Fibroblast of skin of scalp (primary cell): ENCODE data around the gene TRAPPC2L.

Experiments
- DNase-seq: peaks from one replicate; pipeline ENCODE4 v3.0.0-alpha.2; 2013

The TRAPPC2L gene

DNA sequence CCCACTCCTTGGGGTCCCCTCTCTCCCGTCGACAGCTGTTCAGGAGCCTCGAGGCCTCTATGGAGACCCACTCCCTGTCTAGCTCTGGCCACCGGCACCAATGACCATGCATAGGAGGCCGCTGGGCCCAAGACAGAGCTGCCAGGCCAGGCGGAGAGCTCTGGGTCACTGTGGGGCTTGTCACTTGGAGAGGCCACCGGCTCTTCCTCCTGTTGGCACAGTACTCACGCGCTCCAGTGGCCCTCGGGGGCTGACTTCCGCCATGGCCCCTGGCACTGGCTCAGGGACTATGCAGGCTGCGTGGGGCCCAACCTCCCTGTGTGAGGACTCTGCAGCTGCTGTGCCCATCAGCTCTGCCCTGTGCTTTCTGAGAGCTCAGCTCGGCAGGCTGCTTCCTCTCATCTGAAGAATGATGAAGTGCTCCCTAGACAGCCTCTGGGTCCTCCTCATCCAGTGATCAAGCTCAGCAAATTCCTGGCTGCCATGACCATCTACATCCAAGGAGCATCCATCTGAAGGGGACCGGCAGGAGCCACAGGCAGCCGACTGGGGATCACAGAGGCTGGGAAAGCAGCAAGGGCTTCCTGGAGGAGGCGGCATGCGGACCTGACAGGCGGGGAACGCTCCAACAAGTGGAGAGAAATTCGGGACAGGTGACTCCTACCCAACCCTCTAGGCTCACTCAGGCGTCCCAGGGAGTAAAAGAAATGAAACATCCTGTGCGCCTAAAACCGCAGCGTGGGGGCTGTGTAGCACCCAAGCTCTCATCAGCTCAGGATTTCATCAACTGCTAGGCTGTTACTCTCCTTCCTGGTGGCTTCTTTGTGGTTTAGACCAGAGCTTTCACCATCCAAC is 17.0 kb upstream of the TRAPPC2L start:
- no peak for DNase-seq

DNA sequence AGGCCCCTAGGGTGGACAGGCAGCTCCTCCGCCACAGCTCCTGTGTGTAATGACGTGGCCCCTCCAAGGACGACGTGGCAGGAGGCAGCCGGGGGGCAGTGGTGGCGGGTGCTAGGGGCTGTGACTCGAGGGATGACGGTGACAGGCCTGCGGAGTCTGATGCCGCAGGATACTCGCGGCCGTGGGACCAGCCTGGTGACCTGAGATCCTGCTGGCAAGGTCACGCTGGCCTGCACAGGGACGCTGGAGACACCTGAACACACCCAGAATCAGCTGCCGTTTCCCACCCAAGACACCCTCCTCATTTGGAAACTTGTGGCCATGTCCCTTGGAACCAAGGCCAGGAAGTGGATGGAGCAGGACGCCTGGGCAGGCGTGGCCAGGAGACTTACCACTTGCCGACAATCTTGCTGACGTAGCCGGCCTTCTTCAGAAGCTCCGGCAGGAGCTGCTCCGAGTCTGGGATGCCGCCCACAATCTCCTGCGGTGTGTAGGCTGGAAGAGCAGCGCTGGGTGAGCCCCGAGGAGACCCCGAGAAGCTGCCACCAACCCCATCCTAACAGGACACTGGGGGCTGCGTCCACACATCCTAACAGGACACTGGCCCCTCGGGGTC is 16.2 kb upstream of the TRAPPC2L start:
- no peak for DNase-seq

DNA sequence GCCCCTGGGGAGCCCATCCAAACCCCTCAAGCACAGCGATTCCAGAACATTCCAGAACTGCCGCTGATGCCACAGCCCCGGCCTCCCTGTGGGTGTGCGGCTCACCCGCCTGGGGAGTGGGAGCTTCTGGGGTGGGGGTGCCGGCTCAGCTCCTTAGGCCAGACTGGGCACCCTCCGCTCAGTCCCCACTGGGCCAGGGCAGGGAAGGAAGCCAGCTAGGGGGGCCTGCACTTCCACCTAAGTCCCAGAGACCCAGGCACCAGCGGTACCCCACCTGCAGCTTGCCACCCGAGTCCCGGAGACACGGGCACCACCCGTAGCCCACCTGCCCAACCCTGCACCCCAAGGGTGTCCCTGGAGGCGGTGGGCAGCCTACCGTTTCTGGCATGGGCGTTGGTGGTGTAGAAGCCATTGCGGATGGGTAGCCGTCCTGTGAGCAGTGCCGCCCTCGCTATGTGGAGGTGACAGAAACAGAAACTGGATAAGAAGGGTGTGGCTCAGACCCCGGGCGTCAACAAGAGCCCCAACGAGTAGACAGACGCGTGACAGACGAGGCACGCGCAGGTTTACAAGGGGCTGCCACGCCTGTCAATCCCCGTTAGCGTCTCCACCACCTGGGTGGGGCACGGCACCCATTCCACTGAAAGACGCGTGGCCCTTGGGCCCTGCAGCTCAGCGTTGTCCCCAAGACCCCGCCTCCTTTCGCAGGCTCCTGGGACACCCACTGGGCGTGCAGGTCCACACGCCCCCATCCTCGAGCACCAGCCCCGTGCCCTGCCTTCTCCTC is 15.2 kb upstream of the TRAPPC2L start:
- DNase-seq: no peak

DNA sequence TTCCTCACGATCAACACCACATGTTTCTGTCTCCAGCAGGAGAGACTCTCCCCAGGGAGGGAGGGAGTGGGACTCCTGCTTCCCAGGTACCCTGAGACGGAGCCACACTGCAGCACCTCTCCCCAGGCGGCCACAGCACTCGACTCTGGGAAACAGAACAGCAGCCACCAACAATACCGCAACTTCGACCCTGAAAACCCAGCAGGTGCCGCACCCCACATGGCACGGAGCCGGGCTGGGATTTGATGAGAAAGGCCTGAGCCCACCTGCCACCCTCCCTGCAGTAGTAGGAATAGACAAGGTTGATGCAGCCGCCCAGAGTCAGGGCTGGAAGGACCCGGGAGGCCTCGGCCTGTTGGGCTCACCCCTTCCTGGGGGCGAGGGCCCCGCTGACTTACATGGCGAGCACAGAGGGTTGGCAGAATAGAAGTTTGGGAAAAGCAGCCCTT is 14.6 kb upstream of the TRAPPC2L start:
- no peak for DNase-seq

DNA sequence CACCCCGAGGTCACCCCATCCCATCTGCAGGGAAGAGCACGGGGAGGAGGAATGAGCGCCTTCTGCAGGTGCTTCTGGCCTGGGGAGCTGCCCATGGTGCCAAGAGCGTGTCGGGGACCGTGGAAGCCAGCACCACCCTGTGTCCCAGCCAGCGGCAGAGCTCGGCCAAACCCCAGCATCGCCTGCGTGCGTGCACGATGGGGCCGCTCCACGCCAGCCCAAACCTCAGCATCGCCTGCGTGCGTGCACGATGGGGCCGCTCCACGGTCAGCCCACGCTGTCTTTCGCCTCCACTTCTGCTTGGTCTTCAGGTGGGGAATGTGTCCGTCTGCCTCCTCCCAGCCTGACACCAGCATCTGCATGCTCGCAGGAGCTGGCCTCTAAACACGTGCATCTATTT is 14.1 kb upstream of the TRAPPC2L start:
- DNase-seq: no peak

DNA sequence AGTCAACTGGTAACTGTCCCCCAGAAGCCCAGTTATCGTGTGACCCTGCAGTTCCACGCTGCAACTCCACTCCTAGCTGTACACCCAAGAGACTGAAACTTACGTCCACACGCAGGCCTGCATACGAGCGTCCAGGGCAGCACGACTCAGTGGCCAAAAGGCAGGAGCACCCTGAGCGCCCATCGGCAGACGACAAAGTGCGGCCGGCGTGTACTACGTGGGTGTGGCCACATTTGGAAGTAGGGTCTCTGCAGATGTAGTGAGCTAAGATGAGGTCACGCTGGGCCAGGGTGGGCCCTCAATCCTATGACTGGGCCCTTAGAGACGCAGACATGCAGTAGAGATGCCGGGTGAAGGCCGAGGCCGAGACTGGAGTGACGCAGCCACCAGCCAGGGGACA is 13.7 kb upstream of the TRAPPC2L start:
- DNase-seq: no peak

DNA sequence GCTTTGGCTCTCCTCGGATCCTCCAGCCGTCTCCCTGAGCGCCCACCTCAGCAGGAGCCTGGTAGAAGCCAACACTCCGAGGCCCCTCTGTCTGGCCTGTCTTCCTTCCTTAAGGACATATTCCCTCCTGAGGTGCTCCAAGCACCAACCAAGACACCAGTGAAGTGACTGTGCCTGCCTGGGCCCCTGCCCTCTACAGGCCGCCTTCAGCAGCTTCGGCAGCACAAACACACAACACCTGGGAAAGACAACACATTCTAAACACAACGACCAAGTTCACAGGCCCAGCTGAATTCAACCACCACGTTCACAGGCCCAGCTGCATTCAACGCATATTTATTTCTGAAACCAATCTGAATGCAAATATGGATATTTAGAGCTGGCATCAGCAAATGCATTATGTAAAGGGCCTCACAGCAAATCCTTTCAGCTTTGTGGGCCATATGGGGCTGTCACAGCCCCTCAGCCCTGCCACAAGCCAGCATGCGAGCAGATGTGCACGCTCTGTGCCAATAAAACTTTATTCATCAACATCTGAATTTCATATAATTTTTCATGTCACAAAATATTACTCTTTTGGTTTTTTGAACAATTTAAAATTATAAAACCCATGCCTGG is 12.4 kb upstream of the TRAPPC2L start:
- no peak for DNase-seq

DNA sequence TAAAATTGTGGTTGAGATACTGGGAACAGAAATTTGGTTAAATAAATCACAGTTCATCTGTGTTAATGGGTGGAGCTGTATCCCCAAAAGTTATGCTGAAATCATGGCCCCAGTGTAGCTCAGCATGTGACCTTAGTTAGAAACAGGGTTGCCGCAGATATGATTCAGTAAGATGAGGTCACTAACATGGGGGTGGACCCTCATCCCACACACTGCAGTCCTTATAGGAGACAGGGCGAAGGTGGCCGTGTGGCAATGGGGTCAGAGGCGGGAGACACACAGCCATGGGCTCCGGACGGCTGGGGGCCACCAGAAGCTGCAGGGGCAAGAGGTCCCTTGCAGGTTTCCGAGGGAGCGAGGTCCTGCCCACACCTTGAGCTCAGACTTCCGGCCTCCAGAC is 10.8 kb upstream of the TRAPPC2L start:
- no peak for DNase-seq

DNA sequence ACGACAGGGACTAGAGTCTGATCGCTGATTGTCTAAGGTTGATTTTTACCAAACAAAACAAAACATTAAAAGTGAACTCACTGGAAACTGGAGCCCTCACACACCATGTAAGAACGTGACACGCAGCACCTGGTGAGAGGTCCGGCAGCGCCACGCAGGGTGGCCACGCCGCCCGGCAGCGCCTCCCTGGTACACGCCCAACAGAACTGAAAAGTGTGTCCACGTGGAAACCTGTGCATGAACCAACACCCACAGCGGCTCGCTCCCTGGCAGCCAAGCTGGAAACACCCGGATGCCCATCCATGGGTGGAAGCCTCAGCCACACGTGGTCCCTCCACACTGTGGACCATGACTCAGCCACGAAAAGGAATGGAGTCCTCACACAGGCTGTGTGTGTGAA is 9.3 kb upstream of the TRAPPC2L start:
- DNase-seq: no peak

DNA sequence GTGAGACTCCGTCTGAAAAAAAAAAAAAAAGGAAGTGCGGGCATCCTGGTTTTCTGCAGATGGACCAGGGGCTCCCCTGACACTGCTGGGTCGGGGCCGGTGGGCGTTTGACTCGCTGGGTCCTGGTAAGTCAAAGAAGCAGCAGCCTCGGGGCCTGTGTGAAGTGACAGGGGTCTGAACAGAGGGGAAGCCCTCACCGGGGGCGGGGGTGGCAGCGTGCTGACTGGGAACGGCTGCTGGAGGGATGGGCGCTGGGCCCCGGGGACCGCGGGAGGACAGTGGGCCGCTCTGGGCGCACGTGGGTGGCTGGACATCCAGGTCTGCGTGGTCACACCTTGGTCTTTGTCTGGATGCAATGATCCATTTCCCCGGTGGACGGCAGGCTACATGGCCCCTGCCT is 8.4 kb upstream of the TRAPPC2L start:
- no peak for DNase-seq

DNA sequence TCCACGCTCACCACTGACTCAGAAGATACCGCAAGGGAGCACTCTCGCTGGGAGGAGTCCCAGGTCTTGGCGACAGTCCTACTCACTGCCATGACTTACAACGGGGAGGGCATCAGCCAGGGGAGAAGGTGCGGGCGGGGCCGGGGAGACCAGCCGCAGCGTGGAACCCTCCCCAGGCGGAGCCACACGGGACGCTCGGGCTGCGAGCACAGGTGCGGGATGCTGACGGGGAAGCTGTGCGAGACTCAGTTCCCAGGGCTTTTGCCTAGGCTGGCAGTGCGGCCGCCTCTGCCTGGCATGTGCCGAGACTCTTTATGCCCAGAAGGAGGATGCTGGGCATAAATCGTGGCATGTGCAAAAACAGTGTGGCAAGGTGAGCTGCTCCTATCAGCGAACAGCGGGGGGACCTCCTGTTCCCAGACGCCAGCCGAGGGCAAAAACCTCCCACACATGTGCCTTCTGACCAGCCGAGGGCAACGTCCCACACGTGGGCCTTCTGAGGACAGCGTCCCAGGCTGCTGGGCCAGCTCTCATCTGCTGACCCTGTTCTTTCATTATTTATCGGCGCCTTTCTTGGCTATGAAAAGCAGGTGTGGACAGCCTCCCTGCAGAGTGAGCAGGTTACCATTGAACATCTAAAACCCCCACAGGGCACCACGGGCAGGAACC is 6.3 kb upstream of the TRAPPC2L start:
- no peak for DNase-seq

DNA sequence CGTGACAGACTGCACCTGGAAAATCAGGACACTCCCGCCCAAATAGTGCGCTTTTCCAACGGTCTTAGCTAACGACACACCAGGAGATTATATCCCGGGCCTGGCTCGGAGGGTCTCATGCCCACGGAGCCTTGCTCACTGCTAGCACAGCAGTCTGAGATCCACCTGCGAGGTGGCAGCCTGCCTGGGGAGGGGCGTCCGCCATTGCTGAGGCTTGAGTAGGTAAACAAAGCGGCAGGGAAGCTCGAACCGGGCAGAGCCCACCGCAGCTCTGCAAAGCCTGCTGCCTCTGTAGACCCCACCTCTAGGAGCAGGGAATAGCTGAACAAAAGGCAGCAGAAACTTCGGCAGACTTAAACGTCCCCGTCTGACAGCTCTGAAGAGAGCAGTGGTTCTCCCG is 5.3 kb upstream of the TRAPPC2L start:
- DNase-seq: no peak

DNA sequence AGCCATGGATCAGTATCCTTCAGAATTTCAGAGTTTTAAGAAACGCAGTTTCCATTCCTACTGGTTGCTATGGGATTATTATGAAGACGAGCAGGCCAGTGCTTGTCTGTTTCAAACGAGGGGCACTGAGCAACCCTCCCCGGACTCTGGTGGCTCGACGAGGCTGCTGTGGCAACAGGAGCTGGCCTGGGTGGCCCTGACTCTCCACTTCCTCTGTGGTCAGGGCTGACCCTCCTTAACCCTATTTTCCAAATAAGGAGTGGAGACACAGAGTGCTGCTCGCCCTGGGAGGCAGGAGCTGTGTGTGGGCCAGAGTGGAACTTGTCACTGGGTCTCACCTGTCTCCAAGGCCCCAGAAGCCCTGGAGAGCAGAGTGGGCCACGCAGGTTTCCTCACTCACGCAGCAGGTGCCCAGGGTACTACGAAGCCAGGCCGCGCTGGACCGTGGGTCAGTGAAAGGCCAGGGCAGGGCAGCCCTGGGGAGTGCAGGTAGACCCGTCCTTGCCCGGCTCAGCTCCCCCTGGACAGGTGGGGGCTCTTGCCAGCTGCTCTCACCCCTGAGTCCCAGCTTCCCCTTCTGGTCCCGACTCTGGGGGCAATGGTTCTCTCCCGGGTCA is 3.5 kb upstream of the TRAPPC2L start:
- no peak for DNase-seq

DNA sequence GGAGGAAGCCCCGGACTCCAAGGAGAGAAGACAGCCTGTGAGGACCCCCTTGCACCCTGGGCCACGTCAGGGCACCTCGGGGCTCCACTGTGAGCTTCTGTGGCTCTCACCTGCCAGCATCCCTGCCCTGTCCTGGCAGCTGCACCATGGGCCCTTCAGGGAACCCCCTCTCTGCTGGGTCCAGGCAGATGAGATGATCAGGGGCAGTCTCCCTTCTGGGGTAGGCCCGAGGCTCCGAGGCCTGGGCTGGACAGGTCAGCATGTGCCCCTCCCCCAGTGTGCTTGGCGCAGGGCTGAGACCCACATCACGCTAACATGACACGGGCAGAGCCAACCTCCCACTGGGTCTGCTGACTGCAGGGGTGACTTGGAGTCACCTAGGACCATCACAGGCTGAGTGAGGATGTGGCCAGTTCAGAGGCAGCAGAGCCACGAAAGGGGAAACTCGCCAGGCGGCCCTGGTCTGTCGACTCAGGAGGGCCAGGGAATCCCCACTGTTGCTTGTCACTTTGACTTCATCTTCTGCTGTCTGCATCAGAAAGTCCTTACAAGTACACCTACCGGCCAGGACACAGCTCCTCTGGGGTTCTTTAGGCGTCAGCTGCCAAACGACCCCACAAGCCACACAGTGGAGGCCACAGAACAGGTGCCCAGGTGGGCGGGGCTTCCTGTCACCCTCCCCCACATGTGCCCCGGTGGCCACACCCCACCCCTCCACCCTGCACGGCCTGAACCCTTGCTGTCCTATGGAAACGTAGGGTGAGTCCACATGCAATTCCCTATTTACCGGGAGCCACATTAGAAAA is 2.4 kb upstream of the TRAPPC2L start:
- DNase-seq: no peak

DNA sequence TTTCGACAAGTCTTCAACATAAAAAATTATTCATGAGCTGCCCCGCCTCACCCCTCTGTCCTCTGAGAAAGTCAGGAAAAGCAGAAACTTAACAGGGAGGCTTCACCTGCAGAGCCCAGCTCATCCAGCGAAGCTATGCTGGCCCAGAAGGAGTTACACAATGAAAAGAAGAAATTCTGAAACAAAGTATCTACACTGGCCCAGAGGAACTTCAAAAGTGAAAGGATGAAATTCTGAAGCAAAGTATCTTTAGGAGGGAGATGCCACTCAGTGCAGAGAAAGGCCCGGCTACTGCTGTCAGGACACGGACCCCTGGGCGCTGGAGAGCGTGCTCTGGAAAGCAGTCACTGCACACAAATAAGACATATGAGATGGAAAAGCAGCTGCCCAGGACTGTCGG is 1.8 kb upstream of the TRAPPC2L start:
- DNase-seq: no peak

DNA sequence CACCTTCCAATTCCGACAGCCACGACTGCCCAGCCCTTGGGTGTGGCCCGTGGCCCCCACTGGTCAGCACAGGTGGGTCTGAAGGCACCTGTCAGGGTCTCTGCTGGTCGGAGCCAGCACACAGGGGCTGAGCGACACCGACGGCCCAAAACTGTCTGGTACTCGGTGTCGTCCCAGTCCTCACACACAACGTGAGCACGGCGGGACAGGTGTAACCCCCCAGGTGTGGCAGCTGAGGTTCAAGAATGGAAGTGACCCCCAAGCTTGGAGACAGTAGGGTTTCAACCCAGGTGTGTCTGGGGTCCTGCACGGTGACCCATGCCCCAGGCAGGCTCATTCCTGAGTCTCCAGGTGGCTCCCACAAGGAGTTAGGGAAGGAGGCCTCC is 1.2 kb upstream of the TRAPPC2L start:
- no peak for DNase-seq

DNA sequence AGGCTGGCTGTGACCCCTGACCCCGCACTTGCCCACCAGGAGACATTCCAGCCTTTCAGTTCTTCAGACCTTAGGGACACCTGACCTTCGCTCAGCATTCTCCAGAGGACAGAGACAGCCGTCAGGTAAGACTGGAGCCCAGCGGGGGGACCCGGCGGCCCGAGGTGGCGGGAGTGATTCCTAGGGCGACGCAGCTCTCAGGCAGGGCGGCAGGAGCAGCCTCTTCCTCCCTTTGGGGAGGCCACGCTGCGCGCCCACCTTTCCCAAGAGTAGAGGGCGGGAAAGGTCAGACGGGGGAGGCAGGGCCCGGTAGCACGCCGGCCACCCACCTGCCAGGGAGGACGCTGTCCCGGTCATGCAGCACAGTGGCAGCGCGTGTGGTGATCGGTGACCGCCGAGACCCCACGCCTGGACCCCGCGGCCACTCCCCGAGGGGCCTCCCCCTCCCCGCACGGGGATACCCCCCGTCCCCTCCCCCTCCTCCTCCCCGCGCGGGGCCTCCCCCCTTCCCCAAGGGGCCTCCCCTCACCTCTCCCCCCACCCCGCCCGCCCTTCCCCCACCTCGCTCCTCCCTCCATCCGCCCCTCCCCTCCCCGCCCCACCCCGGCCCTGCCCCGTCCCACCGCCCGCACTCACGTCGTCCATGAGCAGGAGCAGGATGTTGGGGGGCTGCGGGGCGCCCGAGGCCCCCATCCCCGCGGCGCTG is 652 bp upstream of the TRAPPC2L start:
- no peak for DNase-seq

DNA sequence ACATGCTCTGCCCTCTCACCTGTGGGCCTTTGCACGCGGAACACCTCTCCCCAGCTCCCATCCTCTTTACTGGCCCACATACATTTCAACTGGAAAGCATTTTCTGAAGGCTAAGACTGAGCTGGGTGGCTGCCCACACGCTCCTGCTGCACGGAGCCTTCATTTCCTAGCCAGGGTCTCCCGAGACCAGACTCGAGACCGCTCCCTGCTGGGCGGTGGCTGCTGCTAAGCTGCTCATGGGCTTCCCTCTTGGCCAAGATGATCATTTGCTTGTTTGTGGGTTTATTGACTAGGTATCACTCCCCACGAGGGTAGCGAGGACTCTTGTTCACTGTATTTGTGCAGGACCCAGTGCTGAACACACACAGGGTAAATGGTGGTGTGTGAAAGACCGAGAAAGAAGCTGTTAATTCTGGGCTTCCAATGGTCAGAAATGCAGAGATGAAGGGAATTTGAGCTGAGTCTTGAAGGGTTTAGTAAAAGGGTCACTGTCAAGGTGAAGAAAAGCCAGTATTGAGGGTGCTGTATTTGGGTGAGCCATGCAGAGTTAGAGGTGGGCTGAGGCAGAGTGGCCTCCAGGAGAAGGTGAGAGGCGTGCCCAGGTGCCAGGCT is 907 bp downstream of the TRAPPC2L start:
- peak; percentile 66 for DNase-seq

DNA sequence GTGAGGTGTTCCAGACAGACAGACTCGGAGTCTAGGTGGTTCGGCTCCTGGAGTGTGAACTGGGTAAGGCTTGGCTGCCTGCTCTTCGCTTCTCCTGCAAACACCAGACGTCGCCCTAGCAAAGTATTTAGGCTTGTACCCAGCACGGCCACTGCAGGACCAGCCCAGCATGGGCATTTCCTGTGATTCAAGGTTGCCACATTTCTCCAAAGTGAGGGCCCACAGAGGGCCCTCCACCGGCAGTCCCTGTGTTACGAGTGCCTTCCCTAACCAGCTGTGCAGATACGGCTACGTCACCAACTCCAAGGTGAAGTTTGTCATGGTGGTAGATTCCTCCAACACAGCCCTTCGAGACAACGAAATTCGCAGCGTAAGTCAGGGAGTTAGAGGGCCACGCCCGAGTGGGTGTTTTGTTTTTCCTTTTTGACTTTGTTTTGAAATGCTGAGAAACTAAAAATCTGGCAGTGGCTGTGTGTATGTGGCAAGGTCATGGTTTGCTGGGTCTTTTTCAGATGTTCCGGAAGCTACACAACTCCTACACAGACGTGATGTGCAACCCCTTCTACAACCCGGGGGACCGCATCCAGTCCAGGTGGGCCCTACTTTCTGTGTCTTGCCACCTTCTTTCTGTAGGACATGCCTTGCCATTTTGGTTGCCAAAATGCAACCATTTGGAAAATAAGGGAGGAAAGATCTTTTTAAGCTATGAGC is 2.6 kb downstream of the TRAPPC2L start:
- no peak for DNase-seq
